ENCODE results near the gene PJVK.
"Not testable (repeated sequence)": the region's sequence is repeated elsewhere in the genome, so short reads cannot be mapped to it uniquely, and the experiment has no call there.

Gene PJVK

DNA sequence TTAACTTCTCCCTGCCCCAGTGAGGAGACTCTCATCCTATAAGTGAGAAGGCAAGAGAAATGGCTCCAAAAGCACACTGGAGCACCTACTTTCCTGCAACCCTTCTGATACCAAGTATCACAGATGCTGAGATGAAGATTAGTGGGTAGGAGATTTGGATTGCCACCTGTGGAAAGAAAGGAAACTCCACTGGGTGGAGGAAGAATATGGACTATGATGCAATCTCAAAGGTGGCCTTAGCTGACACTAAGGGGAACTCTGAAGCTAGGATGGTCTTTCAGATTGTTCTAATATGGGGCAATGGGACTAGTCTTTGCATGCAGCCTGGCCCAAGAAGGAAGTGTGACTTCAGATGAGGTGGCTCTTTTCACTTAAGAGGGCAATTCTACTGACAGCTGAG is 21.8 kb upstream of the PJVK start:
- no peak for DNase-seq (ENCODE audit: low read depth)

GRCh38 chr2:178436662-178437061 is 14.5 kb upstream of the PJVK start:
- no peak for DNase-seq (ENCODE audit: low read depth)

DNA sequence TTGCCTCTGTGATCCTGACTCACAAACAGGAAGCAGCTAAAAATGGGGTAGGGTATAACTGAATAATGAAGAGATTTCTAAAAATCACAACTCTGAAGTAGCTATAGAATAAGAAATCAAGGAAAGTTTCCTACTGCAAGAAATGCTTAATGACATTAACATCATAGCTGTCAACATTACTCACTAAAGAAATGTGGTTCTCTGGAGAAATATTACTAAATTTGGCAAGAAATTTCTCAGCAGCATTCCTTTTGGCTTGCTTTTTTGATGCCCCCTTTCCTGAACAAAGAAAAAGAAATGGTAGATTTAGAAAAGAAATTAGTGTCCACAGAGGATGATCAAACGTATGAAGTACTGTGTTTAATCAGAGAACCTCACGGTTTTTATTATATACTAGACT is 9.8 kb upstream of the PJVK start:
- no peak for DNase-seq (ENCODE audit: low read depth)

GRCh38 chr2:178448968-178449661 is 2.1 kb upstream of the PJVK start:
- DNase-seq (ENCODE audit: low read depth) = no peak

GRCh38 chr2:178449700-178450523 is 1.3 kb upstream of the PJVK start:
- peak; percentile 9 for DNase-seq (ENCODE audit: low read depth)

- no peak for DNase-seq (ENCODE audit: low read depth)
Measured at GRCh38 chr2:178450524-178450773, 729 bp upstream of the PJVK start.

DNA sequence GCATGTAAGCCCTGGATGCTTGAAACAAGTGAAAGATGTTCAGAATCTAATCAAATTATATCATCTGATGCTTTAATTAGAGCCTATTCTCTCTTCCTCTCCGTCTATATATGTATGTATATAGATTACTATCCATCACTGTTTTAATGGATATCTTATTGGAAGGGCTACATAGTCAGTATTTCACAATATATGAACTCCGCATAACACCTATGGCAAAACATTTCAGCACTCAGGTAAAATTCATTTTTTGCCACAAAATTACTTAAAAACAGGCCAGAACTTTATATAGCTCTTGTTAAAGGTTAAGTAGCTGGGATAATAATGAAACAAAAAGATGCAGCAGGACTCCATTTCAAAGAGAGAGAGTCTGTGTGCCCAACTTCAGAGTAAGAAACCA is 1.2 kb downstream of the PJVK start:
- DNase-seq (ENCODE audit: low read depth) = no peak

GRCh38 chr2:178452870-178453269 is 1.7 kb downstream of the PJVK start:
- no peak for DNase-seq (ENCODE audit: low read depth)

- DNase-seq (ENCODE audit: low read depth) = no peak
Measured at GRCh38 chr2:178455947-178456346, 4.8 kb downstream of the PJVK start.

- no peak for DNase-seq (ENCODE audit: low read depth)
Measured at GRCh38 chr2:178457390-178457886, 6.3 kb downstream of the PJVK start.

DNA sequence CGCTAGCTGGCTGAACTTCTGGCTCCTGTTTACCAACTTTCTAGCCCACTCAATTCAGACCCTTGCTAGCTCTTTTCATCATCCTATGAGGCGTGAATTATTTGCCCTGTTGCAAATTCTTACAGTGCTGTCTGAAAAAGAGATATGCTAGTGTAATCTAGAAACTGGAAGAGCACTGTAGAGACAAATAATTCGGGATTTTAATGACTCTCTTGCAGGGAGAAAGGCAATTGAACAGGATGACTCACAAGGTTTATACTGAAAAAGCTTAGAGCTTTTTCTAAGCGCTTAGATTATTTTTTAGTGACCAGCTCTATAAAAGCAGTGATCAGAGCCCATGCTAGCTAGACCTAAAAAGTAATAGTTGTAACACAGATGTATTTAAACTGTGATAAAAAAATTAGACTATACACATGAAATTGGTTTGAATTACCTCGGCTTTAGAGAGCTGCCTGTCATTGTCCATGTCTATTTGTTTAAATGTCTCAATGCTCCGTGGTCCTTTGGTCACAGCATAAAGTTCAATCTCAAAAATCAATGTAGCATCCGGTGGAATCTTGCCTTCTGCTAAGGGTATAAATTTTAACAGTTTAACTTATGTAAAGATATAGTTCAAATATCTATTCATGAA is 18.2 kb downstream of the PJVK start:
- DNase-seq (ENCODE audit: low read depth) = no peak

DNA sequence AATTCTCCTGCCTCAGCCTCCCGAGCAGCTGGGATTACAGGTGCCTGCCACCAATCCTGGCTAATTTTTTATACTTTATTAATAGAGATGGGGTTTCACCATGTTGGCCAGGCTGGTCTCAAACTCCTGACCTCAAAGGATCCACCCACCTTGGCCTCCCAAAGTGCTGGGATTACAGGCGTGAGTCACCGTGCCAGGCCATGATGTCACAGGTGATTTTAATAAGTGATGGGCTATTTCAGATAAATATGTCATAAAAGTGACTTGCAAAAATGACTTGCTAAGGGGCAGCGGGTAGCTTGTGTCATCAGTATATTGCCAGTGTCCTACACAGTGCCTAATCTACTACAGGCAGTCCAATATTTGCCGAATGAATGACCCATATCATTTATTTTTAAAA is 20.1 kb downstream of the PJVK start:
- not testable (repeated sequence) for DNase-seq (ENCODE audit: low read depth)

DNA sequence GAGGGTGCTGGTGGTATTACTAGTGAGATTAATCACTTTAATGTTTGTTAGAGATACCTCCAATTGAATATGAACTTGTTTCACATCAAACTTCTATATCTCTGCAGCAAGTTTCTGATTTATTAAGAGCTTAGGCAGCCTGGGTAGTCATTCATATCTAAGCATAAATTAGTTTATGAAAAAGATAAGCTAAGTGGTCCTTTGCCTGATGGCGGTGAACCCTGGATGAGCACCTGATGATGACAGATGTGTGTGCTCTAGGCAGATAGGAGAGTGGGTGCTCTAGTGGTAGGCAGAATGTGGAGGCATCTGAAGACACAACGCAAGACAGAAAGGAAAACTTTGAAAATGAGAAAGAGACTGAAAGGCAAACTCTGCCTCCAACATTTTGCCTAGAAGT is 22.2 kb downstream of the PJVK start:
- no peak for DNase-seq (ENCODE audit: low read depth)

DNA sequence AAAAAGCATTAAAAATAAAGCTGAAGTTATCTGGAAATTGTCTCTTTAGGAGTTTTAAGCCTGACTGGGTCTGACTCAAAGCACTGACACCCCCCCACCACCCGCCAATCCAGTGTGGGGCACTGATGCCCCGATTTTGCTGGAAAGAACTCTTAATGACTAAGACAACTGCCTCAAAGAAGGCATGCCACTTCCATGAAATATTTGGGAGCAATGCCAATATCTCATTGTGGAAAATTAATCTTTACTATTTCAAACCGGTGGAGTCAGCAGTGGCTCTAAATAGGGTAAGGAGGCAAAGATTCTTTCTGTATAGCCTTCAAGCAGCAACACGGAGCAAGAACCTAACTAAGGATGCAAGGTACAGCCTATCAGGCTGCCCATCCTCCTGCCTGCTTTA is 22.8 kb downstream of the PJVK start:
- DNase-seq (ENCODE audit: low read depth) = no peak

DNA sequence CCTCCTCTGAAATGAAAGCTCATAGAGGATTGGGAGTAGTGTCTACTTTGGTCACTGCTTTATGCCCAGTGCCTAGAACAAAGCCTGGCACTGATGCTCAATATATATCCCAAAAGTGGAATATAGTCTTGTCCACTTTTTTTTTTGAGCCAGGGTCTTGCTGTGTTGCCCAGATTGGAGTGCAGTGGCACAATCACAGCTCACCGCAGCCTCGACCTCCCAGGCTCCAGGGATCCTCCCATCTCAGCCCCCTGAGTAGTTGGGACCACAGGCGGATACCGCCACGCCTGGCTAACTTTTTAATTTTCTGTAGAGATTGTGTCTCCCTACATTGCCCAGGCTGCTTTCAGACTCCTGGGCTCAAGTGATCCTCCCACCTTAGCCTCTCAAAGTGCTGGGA is 23.4 kb downstream of the PJVK start:
- DNase-seq (ENCODE audit: low read depth) = no peak

GRCh38 chr2:178476477-178476876 is 25.3 kb downstream of the PJVK start:
- DNase-seq (ENCODE audit: low read depth) = no peak

- DNase-seq (ENCODE audit: low read depth) = no peak
Measured at GRCh38 chr2:178477443-178478129, 26.4 kb downstream of the PJVK start.

- peak; percentile 36 for DNase-seq (ENCODE audit: low read depth)
Measured at GRCh38 chr2:178478130-178478438, 26.9 kb downstream of the PJVK start.

DNA sequence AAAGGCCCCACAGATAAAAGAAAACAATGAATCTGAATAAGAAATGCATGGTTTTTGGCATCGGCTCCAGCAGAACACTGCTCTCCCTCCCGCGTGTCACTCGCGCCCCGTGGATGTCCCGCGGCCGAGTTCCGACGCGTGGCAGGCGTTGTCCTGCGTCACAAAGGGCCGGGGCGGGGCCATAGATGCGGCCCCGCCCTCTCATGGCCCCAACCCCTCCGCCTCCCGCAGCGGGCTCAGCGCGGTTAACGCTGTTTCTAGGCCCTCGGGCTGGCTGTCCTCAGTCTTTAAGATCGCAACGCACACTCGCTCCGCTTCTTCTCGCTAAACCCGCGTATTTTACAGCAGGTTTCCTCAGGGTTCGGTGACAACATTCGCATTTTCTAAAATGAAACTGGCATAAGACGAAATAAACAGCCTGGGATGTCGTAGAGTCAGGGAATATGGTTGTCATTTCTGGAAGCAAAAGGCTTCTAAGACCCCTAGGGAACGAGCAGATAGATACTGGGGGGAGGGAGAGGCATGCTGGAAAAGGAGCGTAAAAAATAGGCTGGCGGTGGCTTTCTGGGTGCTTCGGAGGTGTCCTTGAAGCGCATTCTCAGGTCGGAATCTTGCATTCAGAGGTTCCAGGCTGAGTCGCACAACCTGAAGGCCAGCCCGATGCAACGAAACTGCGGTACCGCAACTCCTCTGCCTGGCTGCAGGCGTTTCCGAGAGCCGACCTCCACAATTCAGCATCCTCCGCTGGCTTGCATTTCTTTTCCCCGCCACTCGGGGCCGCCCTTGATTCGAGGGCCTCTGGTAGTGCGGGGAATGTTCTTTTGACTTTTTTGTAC is 27.5 kb downstream of the PJVK start, which contains the start of gene FKBP7:
Gene FKBP7 (minus strand): TSS at position 162 of the 836 bp plus-strand sequence. CDS start 101 bp downstream, at position 61.
- DNase-seq (ENCODE audit: low read depth) = peak; percentile 81

GRCh38 chr2:178479275-178479616 is 28.1 kb downstream of the PJVK start:
- DNase-seq (ENCODE audit: low read depth) = no peak

DNA sequence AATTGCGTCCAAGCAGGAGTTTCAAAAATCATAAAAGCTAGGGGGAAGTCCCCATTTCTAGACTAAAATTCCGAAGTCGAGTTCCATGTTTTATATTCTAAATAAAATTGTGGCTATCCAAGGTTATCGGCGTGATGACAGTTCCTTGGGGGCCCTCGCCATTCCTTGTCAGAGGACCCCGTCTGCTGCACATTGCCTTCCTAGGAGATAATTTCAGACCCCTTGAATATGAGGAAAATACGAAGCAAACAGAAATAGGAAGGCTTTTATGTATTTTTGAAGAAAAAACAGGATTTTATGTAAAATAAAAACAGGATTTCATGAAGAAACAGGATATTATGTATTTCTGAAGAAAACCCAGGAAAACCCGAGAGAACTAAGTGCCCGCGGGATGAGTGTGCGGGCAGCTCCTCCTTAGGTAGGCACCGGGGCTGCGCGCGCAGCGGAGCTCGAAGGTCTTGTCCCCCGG is 28.6 kb downstream of the PJVK start:
- no peak for DNase-seq (ENCODE audit: low read depth)

Measured in iris pigment epithelial cell (primary cell).